Breast epithelium (tissue), 3 donors: ENCODE results near the gene TMCO4.

Experiments
- POLR2A ChIP-seq: fragments of 450-650 bp; IDR thresholded peaks from one replicate; pipeline ENCODE4 v1.6.1; 2016; ENCODE audit warnings: antibody characterized with exemption, mild to moderate bottlenecking, moderate library complexity
- TF ChIP-seq, protein P1 (sequence below), 3 donors: fragments of 450-650 bp; IDR thresholded peaks; one replicate each; pipeline ENCODE4 v1.5.1; 2016 to 2017; ENCODE audit warnings: antibody characterized with exemption in 3 of 3, mild to moderate bottlenecking in 3 of 3, moderate library complexity in 3 of 3

DNA sequence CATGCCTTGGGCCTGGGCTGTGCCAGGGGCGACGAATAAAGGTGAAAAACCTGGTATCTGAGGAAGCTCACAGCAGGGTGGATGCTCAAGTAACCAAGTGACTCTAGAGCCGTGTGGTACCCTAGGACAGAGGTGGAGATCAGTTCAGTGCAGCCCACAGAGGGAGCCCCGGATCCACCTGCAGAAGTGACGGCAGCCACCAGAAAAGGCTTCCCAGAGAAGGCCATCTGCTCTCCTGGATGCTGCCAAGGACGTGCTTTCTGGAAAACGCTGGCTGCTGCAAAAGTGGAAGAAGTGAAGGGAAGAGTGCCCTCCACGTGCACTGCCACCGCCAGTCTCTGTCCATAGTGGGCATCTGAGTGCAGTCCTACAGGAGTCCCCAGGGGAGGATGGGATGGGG lies 27.7 kb downstream of the TMCO4 start:
- TF ChIP-seq, protein P1, sequence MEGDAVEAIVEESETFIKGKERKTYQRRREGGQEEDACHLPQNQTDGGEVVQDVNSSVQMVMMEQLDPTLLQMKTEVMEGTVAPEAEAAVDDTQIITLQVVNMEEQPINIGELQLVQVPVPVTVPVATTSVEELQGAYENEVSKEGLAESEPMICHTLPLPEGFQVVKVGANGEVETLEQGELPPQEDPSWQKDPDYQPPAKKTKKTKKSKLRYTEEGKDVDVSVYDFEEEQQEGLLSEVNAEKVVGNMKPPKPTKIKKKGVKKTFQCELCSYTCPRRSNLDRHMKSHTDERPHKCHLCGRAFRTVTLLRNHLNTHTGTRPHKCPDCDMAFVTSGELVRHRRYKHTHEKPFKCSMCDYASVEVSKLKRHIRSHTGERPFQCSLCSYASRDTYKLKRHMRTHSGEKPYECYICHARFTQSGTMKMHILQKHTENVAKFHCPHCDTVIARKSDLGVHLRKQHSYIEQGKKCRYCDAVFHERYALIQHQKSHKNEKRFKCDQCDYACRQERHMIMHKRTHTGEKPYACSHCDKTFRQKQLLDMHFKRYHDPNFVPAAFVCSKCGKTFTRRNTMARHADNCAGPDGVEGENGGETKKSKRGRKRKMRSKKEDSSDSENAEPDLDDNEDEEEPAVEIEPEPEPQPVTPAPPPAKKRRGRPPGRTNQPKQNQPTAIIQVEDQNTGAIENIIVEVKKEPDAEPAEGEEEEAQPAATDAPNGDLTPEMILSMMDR (IDR thresholded peaks at IDR 0.05) = no peak
- TF ChIP-seq POLR2A = no peak
